NCI-H1436 (cell line): ENCODE data around the gene C1RL.

Experiments used
- DNase-seq: peaks from one replicate; lab custom pipeline; 2025; lab: John Stamatoyannopoulos, UW

C1RL gene

GRCh38 chr12:7092229-7092985, 16.6 kb downstream of the C1RL start, which contains the start of gene C1R:
TSS of gene C1R (minus strand) at chr12:7092445. CDS start at chr12:7092388, 57 bp downstream.
- peak; percentile 35 for DNase-seq

DNA sequence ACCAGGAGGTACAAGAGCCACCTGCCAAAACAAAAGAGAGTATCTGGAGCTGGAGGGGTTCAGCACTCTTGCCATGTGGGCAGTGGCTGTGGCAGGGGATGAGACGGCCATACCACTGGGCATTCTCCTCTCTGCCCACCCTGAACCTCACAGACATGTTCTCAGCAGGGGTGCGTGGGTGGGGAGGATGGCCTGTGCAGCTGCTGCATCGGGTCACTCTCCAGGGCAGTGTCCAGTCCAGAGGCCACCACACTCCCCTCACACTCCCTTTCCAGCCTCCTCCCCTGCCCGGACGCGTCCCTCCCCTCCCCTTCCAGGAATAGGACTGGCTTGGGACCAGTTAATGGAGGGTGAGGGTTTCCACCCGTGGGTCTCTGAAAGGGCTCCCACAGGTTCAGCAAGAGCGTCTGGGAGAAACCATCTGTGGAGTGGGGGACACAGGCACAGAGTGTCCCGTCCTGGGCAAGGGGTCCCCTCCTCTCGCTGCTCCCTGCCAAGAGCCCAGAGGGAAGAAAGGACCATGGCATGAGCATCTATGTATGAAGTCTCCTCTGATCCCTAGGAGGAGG, 17.3 kb downstream of the C1RL start:
- no peak for DNase-seq

DNA sequence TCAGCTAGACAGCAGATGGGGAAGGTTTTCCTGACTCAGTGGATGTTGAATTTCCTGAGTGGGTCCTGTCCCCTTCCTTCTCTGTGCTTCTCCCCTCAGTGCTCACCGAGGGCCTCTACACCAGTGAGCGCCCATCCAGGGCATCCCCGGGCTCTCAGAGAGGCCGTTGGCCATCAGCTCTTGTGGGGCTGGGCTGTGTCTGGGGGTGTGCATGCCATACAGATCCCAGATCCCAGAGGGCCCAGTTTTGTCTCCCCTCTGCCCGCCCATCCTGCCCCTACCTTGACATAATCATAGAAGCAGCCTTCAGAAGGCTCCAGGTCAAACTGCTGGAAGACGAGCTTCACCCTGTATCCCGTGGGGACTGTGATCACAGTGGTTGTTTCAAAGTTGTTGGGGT, 17.8 kb downstream of the C1RL start:
- DNase-seq, result no peak

DNA sequence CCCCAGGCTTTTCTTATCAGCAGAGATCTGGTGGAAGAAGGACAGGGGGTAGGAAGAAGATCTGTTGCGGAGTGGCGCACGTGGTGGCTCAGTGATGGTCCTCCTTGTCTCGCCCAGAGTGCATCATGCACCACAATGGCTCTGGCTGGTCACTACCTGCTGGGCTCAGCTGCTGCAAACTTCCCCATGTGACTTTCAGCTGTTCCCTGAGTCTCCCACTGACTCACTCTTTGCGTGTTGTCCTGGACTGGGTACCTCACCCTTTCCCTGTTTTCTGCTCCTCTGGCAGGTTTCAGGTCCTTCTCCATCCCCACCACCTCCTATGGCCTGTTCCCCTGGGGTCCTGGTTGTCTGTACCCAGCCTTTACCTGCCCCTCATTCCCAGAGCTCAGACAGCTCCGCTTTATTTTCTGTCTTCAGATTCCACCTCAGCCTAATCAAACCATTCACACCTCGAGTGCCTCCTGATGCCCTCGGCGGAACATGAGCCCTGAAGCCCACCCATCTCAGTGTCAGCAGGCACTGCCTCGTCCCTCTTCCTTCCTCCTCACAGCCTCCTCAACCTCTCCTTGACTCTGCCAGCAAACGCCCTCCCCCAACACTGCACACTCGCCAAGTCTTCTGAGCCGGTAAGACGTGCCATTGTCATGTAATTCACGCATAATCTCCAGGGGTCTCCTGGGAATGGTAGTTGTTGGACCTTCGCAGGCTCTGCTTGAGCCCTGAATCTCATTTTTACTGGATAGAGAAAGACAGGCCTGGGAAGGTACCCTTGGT, 18.6 kb downstream of the C1RL start:
- DNase-seq, result no peak

DNA sequence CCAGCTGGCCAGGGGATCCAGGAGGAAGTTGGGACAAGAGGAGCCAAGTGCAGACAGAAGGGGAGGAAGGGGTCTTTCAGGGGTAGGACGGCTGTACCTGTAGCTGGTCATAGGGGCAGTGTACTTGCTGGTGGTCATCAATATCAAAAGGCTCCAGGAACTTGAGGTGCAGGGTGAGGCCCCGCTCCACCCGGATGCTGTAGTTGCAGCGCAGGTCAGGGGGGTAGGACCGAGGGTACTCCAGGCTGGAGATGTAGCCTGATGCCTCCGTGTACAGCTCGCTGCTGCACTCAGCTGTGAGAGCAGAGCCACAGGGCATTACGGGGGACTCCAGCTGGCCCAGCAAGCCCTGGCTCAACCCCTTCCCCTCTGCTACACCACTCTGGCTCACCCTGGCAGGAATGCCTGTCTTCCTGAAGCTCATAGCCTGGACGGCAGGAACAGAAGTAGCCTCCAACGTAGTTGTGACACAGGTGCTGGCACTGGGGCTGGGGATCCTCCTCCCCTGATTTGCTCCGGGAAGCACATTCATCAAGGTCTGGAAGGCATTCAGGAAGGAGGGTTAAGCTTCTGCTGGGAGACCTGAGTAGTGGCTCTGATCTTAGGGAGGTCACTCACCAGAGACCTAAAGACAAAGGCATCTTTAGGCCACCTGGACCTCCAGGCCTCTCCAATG, 19.7 kb downstream of the C1RL start:
- DNase-seq, result no peak

DNA sequence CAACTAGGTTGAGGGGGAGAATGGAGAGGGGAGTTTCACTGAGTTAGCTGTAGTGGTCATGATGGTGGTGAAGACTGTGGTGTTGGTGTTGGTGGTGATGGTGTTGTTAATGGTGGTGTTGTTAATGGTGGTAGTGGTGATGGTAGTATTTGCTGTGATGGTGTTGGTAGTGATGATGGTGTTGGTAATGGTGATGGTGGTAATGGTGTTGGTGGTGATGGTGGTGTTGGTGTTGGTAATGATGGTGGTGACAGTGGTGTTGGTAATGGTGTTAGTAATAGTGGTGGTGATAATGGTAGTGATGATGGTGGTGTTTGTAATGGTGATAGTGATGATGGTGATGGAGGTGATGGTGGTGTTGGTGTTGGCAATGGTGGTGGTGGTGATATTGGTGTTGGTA, 25.9 kb downstream of the C1RL start:
- DNase-seq, result no peak

- no peak for DNase-seq
These were observed 28.0 kb downstream of the C1RL start for GRCh38 chr12:7081037-7081436.

DNA sequence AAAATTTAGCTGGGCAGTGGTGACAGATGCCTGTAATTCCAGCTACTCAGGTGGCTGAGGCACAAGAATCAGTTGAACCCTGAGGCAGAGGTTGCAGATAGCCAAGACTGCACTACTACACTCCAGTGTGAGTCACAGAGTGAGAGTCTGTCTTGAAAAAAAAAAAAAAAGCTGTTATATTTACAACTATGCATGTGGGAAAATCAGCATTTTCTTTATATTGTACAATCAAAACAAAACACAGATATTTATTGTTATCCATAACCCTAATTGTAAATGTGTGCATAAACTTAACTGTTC, 29.2 kb downstream of the C1RL start:
- no peak for DNase-seq

DNA sequence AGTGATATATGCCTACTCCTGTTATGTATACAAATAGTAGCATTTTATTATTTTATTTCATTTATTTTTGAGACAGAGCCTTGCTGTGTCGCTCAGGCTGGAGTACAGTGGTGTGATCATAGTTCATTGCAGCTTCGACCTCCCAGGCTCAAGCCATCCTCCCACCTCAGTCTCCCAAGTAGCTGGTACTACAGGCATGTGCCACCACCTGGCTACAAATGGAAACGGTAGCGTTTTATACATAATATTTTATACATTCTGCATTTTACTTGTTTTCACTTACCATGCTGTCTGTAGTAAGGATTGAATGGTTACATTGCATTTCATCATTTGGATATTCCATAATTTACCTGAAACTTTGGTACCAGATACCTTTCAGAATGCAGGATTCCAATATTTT, 30.9 kb downstream of the C1RL start:
- no peak for DNase-seq

GRCh38 chr12:7076493-7076892, 32.5 kb downstream of the C1RL start:
- no peak for DNase-seq

DNA sequence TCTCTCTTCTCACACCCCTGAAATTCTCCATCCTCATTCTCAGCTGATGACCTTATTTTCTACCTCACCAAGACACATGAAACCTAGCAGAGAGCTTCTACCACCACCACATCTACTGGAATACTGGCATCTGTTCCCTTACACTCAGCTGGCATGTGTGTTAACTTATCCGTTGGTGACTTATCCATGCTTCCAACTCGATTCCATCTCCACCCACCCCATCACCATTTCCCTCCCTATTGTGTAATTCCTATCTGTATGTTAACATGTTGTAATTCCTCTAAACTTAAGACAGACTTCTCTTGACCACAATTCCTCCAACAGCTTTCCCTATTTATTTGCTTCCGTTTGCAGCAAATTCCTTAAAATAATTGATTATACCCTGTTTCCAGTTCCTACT, 33.1 kb downstream of the C1RL start:
- no peak for DNase-seq

GRCh38 chr12:7075518-7075917, 33.5 kb downstream of the C1RL start:
- no peak for DNase-seq

- no peak for DNase-seq
These were observed 35.1 kb downstream of the C1RL start for GRCh38 chr12:7073946-7074345.

DNA sequence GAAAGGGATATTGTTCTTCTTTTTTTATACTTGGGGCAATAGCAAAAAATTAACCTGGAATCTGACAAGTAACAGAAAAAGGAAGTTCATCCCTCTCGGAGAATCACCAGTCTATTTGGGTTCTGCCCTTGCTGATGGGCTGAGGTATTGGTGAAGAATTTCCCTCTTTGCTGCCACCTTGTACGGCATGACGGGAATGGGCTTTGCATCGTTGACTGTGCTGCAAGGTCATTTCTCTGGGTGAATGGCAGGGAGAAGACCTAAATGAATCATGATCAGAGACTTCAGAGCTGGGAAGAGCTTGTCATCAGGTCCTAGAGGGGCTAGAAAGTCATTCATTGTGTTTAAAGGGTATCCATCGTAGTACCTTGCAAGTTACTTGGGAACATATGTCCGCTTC, 36.5 kb downstream of the C1RL start:
- no peak for DNase-seq

GRCh38 chr12:7072035-7072434, 37.0 kb downstream of the C1RL start:
- DNase-seq, result no peak

- no peak for DNase-seq
These were observed 39.6 kb downstream of the C1RL start for GRCh38 chr12:7069386-7069785.

- no peak for DNase-seq
These were observed 40.0 kb downstream of the C1RL start for GRCh38 chr12:7068994-7069346.

GRCh38 chr12:7068240-7068993, 40.6 kb downstream of the C1RL start:
- no peak for DNase-seq

GRCh38 chr12:7067096-7067495, 41.9 kb downstream of the C1RL start:
- no peak for DNase-seq

GRCh38 chr12:7066596-7066995, 42.4 kb downstream of the C1RL start:
- no peak for DNase-seq

DNA sequence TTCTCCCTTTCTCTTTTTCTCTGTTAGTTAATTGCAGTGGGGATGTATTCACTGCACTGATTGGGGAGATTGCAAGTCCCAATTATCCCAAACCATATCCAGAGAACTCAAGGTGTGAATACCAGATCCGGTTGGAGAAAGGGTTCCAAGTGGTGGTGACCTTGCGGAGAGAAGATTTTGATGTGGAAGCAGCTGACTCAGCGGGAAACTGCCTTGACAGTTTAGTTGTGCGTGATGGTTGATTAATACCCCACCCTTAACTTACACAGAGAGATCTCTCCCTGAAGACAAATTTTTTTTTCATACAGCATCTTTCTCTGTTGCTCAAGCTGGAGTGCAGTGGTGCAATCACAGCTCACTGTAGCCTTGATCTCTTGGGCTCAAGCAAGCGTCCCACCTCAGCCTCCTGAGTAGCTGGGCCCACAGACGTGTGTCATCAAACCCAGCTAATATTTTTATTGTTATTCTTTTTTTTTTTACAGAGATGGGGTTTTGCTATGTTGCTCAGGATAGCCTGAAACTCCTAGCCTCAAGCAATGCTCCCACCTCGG, 43.9 kb downstream of the C1RL start:
- DNase-seq, result no peak

DNA sequence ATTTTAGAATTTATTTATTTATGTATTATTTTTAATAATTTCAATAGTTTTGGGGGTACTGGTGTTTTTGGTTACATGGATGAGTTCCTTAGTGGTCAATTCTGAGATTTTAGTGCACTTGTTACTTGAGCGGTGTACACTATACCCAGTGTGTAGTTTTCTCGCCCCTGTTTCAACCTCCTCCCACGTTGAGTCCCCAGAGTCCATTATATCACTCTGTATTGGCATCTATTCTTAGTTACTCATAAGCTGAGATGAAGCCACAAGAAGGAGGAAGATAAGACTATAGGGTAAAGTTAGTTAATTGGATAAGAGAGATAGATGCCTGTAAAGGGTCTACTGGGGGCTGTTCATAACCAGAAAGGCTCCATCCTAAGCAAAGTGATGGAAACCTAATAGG, 44.5 kb downstream of the C1RL start:
- DNase-seq, result no peak
